Spleen (tissue), 11 donors: ENCODE measurements around the gene ATXN7L1. TPM values are rescaled to one million over a fixed set of nuclear protein-coding genes. Genes with fewer than 3 reads are reported as not detected.

Experiments used
- DNase-seq: peaks from one replicate; pipeline ENCODE4 v3.0.0-alpha.2; 2020
- H3K27ac ChIP-seq, 8 donors: fragments of 200-600 bp; sonication (generic) in 7 of 8; 1 replicate in 4 of 8; 2 replicates in 4 of 8; pipeline versions ENCODE4 v1.5.0 to v1.8.0; 2016 to 2021; ENCODE audit warnings: inconsistent platforms in 4 of 8, mild to moderate bottlenecking in 4 of 8, moderate library complexity in 1 of 8
- H3K27me3 ChIP-seq, 7 donors: fragments of 200-600 bp; sonication (generic) in 6 of 7; replicated peaks in 1 of 7; 1 replicate in 4 of 7; 2 replicates in 3 of 7; pipeline versions ENCODE4 v1.5.0 to v1.8.0; 2016 to 2021; ENCODE audit warnings: inconsistent platforms in 3 of 7, mild to moderate bottlenecking in 1 of 7
- H3K36me3 ChIP-seq, 6 donors: fragments of 200-600 bp; sonication (generic) in 5 of 6; 1 replicate in 4 of 6; 2 replicates in 2 of 6; pipeline versions ENCODE4 v1.5.0 to v1.8.0; 2016 to 2021; ENCODE audit warnings: inconsistent platforms in 2 of 6
- H3K4me1 ChIP-seq, 6 donors: fragments of 200-600 bp; sonication (generic) in 5 of 6; 1 replicate in 3 of 6; 2 replicates in 3 of 6; pipeline versions ENCODE4 v1.5.0 to v1.8.0; 2016 to 2021; ENCODE audit warnings: inconsistent platforms in 3 of 6
- H3K4me3 ChIP-seq, 8 donors: fragments of 200-600 bp; sonication (generic) in 7 of 8; 1 replicate in 4 of 8; 2 replicates in 4 of 8; pipeline versions ENCODE4 v1.5.0 to v1.8.0; 2016 to 2021; ENCODE audit warnings: inconsistent platforms in 4 of 8, mild to moderate bottlenecking in 4 of 8, moderate library complexity in 2 of 8
- H3K9me3 ChIP-seq, 8 donors: fragments of 200-600 bp; sonication (generic) in 7 of 8; 1 replicate in 4 of 8; 2 replicates in 4 of 8; pipeline versions ENCODE4 v1.5.0 to v1.8.0; 2016 to 2021; ENCODE audit warnings: inconsistent platforms in 4 of 8
- CTCF ChIP-seq, 11 experiments: fragments of 200-600 bp in 7 of 11; fragments of 450-650 bp in 4 of 11; sonication (generic) in 4 of 11; IDR thresholded peaks in 8 of 11; conservative IDR thresholded peaks in 3 of 11; 1 replicate in 7 of 11; 2 replicates in 4 of 11; pipeline versions ENCODE4 v1.4.0 to v1.8.0; 2016 to 2021; ENCODE audit warnings: antibody characterized with exemption in 11 of 11, inconsistent platforms in 4 of 11, mild to moderate bottlenecking in 1 of 11
- POLR2A ChIP-seq, 3 donors: fragments of 450-650 bp; IDR thresholded peaks; one replicate each; pipeline ENCODE4 v1.5.1; 2017; ENCODE audit warnings: antibody characterized with exemption in 3 of 3, mild to moderate bottlenecking in 1 of 3
- POLR2AphosphoS5 ChIP-seq, 3 donors: sonication (generic); formaldehyde crosslinking; IDR thresholded peaks; one replicate each; pipeline ENCODE4 v1.5.1; 2017; ENCODE audit warnings: antibody characterized with exemption in 3 of 3
- WGBS, 5 donors: extraction: QIAGEN DNeasy Blood & Tissue Kit in 3 of 5; methylation state at CpG; one replicate each; pipeline versions ENCODE4 v1.1.5 to v1.1.7; 2013 to 2018; 5-methylcytosine and 5-hydroxymethylcytosine counted together
- intact Hi-C: fragments of 100-400 bp; cut with DNase I; formaldehyde crosslinking; loops from one replicate; pipeline ENCODE4 v1.15.0; 2023; ENCODE audit warnings: low total_unique reads
- polyA plus RNA-seq, 3 donors: library from polyadenylated mRNA; stranded (reverse); fragments of 200-250 nt; gene quantifications; one replicate each; pipeline ENCODE4 v1.2.1, GENCODE V29; 2013
- total RNA-seq, 7 donors: library from RNA; depleted of rRNA in 3 of 7; stranded (reverse); fragments of >200 nt in 3 of 7; fragmentation: NEBNext Ultra II Directional in 4 of 7; extraction: Animal tissue kit (Norgen Biotek cat#: 25700) in 4 of 7; gene quantifications; one replicate each; pipeline versions ENCODE4 v1.1.0 to v1.2.1, GENCODE V29; 2016 to 2021
- donor health status: healthy with polysubstance abuse.
- donor health status: DM: no; HTN: no; CAD: no; lungs with moderate emphysema.
- donor health status: DM: no; HTN: no; CAD: no.
- donor health status: Bipolar disorder and iron deficiency.
- donor health status: healthy.
- donor health status: DM: no; HTN: no; CAD: no.
- donor health status: DM: yes; HTN: yes; CAD: no.

The ATXN7L1 gene
- total and polyA plus RNA-seq, 10 donors, result 2.4 to 29.3 (median 18.4) TPM

- Histone ChIP-seq H3K27ac (no peak overlapping the region), H3K9me3 (no peaks in the 10 kb centered on the region), H3K4me3 (no peak overlapping the region), H3K36me3 (peaks cover 0 to 80% (median 28%) of the 10 kb centered on the region in 6 donors), H3K27me3 (no peaks in the 10 kb centered on the region), H3K4me1 (no peaks in the 10 kb centered on the region)
- 91 to 97% (median 94%) methylated on average over 7 of the region's 7 CpGs for WGBS, 5 donors
- TF ChIP-seq CTCF (IDR thresholded peaks at IDR 0.05 in 8 of 11, conservative IDR thresholded peaks at IDR 0.05 in 3 of 11) (no peak), POLR2A (IDR thresholded peaks at IDR 0.05) (no peak), POLR2AphosphoS5 (IDR thresholded peaks at IDR 0.05) (no peak)
- intact Hi-C loops, result no loop called here
- no peak for DNase-seq
These were observed 213.4 kb downstream of the ATXN7L1 start for GRCh38 chr7:105662998-105663397.

GRCh38 chr7:105661625-105662024 is 214.8 kb downstream of the ATXN7L1 start:
- DNase-seq, result no peak
- H3K27me3 ChIP-seq, result no peaks in the 10 kb centered on the region
- peaks cover 0 to 7% (median 0%) of the 10 kb centered on the region in 6 donors for H3K4me1 ChIP-seq
- TF ChIP-seq POLR2A (IDR thresholded peaks at IDR 0.05) (no peak), CTCF (IDR thresholded peaks at IDR 0.05 in 8 of 11, conservative IDR thresholded peaks at IDR 0.05 in 3 of 11) (no peak), POLR2AphosphoS5 (IDR thresholded peaks at IDR 0.05) (no peak)
- H3K4me3 ChIP-seq, result no peak overlapping the region
- intact Hi-C loops, result no loop called here
- peaks cover 0 to 83% (median 28%) of the 10 kb centered on the region in 6 donors for H3K36me3 ChIP-seq
- no peaks in the 10 kb centered on the region for H3K9me3 ChIP-seq
- H3K27ac ChIP-seq, result no peak overlapping the region
- WGBS, 5 donors, result 94 to 98% (median 97%) methylated on average over 6 of the region's 6 CpGs

DNA sequence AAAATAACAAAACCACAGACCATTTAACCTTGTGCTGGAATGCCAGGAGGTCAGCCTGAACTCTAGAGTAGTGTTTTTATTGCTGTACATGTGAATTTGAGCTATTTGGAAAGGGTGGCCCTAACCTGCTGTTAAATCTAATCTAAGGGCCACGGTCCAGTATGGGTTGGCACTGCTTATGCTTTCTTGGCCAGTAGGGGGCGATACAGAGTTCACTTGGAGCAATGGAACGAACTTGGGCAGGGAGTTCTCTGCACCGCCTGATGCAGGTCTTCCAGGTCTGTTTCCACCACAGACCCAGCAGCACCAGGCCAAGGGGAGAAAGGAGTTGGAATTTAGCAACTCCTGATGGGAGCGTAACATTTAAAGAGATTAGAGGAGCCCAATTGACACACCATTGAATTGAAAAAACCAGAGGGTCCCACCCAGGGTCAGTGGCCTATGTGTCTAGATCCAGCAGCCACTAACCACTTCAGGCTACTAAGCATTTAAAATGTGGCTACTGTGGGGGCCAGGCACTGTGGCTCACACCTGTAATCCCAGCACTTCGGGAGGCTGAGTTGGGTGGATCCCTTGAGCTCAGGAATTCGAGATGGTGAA is 219.4 kb downstream of the ATXN7L1 start:
- intact Hi-C loops, result loop anchor here (10.0 kb wide), 2 partner anchors 218 to 348 kb away; partner anchors contain the start of gene ATXN7L1
- H3K4me3 ChIP-seq, result no peak overlapping the region
- peaks cover 0 to 87% (median 23%) of the 10 kb centered on the region in 6 donors for H3K36me3 ChIP-seq
- H3K27ac ChIP-seq, result no peak overlapping the region
- H3K9me3 ChIP-seq, result no peaks in the 10 kb centered on the region
- WGBS, 5 donors, result 63 to 80% (median 69%) methylated on average over 7 of the region's 7 CpGs
- H3K4me1 ChIP-seq, result peaks cover 0 to 19% (median 5%) of the 10 kb centered on the region in 6 donors
- no peak for TF ChIP-seq POLR2A (IDR thresholded peaks at IDR 0.05)
- TF ChIP-seq CTCF (IDR thresholded peaks at IDR 0.05 in 8 of 11, conservative IDR thresholded peaks at IDR 0.05 in 3 of 11), result peak; percentile 59 to 89 (median 82)
- TF ChIP-seq POLR2AphosphoS5 (IDR thresholded peaks at IDR 0.05), result no peak
- H3K27me3 ChIP-seq, result no peaks in the 10 kb centered on the region
- no peak for DNase-seq

DNA sequence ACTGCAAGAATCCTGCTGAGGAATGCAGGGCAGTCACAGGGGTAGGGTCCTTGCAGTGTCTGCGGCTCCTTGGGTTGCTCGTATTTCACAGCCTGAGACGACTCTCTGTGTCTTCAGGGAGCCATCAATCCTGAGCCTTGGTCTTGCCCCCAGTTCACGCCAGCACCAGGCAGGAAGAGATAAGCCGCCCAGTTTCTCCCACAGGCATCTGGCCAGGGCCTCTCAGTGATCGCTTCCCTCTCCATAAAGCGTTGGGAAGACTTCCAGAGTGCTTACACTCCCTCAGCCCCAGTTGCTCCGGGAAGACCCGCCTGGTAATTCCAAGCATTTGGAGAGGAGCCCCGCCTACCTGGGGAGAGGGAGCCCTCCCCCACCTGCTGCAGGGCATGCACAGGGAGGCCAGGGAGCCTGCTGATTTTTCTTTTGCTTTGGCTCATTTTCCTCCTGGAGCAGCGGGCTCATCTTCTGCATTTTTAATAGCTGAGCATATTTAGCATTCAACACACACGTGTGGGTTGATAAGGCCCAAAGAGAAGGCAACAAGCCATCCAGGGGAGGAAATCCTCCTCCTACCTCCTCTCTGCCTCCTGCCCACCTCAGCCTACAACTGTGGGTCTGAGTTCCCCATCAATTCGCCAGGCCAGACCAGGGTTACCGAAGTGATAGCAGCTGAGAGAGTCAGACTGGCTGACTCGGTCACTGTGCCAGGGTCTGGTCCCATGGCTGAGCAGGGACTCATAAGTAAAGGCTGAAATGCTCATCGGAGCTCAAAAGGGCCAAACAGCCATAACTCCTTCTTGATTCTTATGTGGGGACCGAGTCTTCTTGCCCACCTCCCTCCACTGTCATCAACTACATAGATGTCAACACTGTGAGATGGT is 220.7 kb downstream of the ATXN7L1 start:
- peak; percentile 56 for DNase-seq

More for the DNA sequence above, 220.7 kb downstream of the ATXN7L1 start:
- intact Hi-C loops, result loop anchor here (10.0 kb wide), 2 partner anchors 219 to 349 kb away; partner anchors contain the start of gene ATXN7L1
- H3K9me3 ChIP-seq, result no peaks in the 10 kb centered on the region
- H3K4me3 ChIP-seq, result no peak overlapping the region
- H3K27me3 ChIP-seq, result no peaks in the 10 kb centered on the region
- peaks cover 0 to 19% (median 5%) of the 10 kb centered on the region in 6 donors for H3K4me1 ChIP-seq
- H3K27ac ChIP-seq, result peak overlapping the region in 1 of 8 donors; percentile 18
- H3K36me3 ChIP-seq, result peaks cover 0 to 87% (median 23%) of the 10 kb centered on the region in 6 donors
- WGBS, 5 donors, result 68 to 84% (median 72%) methylated on average over 17 of the region's 17 CpGs
- TF ChIP-seq POLR2AphosphoS5 (IDR thresholded peaks at IDR 0.05) (no peak), POLR2A (IDR thresholded peaks at IDR 0.05) (no peak), CTCF (IDR thresholded peaks at IDR 0.05 in 8 of 11, conservative IDR thresholded peaks at IDR 0.05 in 3 of 11) (no peak)
